Natural killer cell (primary cell): ENCODE measurements around the gene STMN1. TPM values are rescaled to one million over a fixed set of nuclear protein-coding genes. Genes with fewer than 3 reads are reported as not detected.

Experiments used
- ATAC-seq, 3 donors: fragments of 150-1000 bp in 2 of 3; fragments of 200-7000 bp in 1 of 3; cut with Tn5 transposase; 1 replicate in 1 of 3; 2 replicates in 2 of 3; pipeline ENCODE4 v1.10.0; 2021; ENCODE audit warnings: mild to moderate bottlenecking in 2 of 3, moderate library complexity in 2 of 3
- DNase-seq, 2 donors: peaks; one replicate each; pipeline versions ENCODE4 v3.0.0 to v3.0.0-alpha.2; 2013 to 2021; ENCODE audit warnings: mixed read lengths in 1 of 2
- H3K27ac ChIP-seq: one replicate; pipeline ENCODE4 v1.5.1; 2013; ENCODE audit warnings: mild to moderate bottlenecking, low read length
- H3K27me3 ChIP-seq: one replicate; pipeline ENCODE4 v1.6.1; 2013; ENCODE audit warnings: low read length; ENCODE audit not compliant: control insufficient read depth, insufficient read depth
- H3K36me3 ChIP-seq: one replicate; pipeline ENCODE4 v1.6.1; 2013; ENCODE audit warnings: low read length; ENCODE audit not compliant: control insufficient read depth, insufficient read depth
- H3K4me1 ChIP-seq: one replicate; pipeline ENCODE4 v1.6.1; 2013; ENCODE audit warnings: low read length; ENCODE audit not compliant: control insufficient read depth, insufficient read depth
- H3K4me3 ChIP-seq: one replicate; pipeline ENCODE4 v1.5.1; 2013; ENCODE audit warnings: low read length
- H3K9me3 ChIP-seq: one replicate; pipeline ENCODE4 v1.6.1; 2013; ENCODE audit warnings: low read length; ENCODE audit not compliant: control insufficient read depth, insufficient read depth
- H3K27ac Mint-ChIP-seq, 2 donors: one replicate each; pipeline ENCODE4 v1.8.0; 2022; ENCODE audit warnings: mild to moderate bottlenecking in 2 of 2, mixed read lengths in 2 of 2, moderate library complexity in 1 of 2
- H3K27me3 Mint-ChIP-seq, 2 donors: one replicate each; pipeline ENCODE4 v1.8.0; 2022; ENCODE audit warnings: low read depth in 2 of 2, mixed read lengths in 2 of 2
- H3K36me3 Mint-ChIP-seq: one replicate; pipeline ENCODE4 v1.8.0; 2022; ENCODE audit warnings: mixed read lengths
- H3K4me1 Mint-ChIP-seq, 2 donors: one replicate each; pipeline ENCODE4 v1.8.0; 2022; ENCODE audit warnings: mixed read lengths in 2 of 2
- H3K4me3 Mint-ChIP-seq: one replicate; pipeline ENCODE4 v1.8.0; 2022; ENCODE audit warnings: mild to moderate bottlenecking, moderate library complexity, mixed read lengths
- H3K9me3 Mint-ChIP-seq, 2 donors: one replicate each; pipeline ENCODE4 v1.8.0; 2022; ENCODE audit warnings: mixed read lengths in 2 of 2
- WGBS: methylation state at CpG from one replicate; pipeline ENCODE4 v1.1.7; 2013; ENCODE audit warnings: missing lambda C conversion rate; ENCODE audit not compliant: insufficient coverage; 5-methylcytosine and 5-hydroxymethylcytosine counted together
- intact Hi-C: fragments of 100-400 bp; cut with micrococcal nuclease; formaldehyde crosslinking; loops from one replicate; pipeline ENCODE4 v1.14.2; 2022
- total RNA-seq, 4 donors: library from RNA; stranded (reverse); fragments of 120-200 nt in 1 of 4; gene quantifications; one replicate each; pipeline versions ENCODE4 v1.2.3 to v1.2.4, GENCODE V29; 2013 to 2022
- TF ChIP-seq, protein P1 (sequence below): fragments of 200-600 bp; IDR thresholded peaks from one replicate; pipeline ENCODE4 v1.8.0; 2022; ENCODE audit warnings: antibody characterized with exemption

Gene STMN1
- total RNA-seq, 3 donors from 2014 or later (not counting 1 experiment from before 2014, with no cell fraction given) = 26.6 to 41.0 (median 35.2) TPM

GRCh38 chr1:25952841-25953401 lies 46.7 kb upstream of the STMN1 start:
- no peak for ATAC-seq
- Histone ChIP-seq H3K27ac (no peak overlapping the region), H3K9me3 (no peaks in the 10 kb centered on the region), H3K4me3 (no peak overlapping the region), H3K27me3 (no peaks in the 10 kb centered on the region), H3K4me1 (no peaks in the 10 kb centered on the region), H3K36me3 (peaks cover 4% of the 10 kb centered on the region)
- Mint-ChIP-seq H3K27me3 (no peaks in the 10 kb centered on the region), H3K36me3 (peaks cover under 1% of the 10 kb centered on the region), H3K9me3 (no peaks in the 10 kb centered on the region), H3K27ac (no peak overlapping the region), H3K4me3 (no peak overlapping the region), H3K4me1 (peaks cover 19 to 26% of the 10 kb centered on the region in 2 donors)
- 96% methylated on average over 3 of the region's 4 CpGs for WGBS
- TF ChIP-seq, protein P1, sequence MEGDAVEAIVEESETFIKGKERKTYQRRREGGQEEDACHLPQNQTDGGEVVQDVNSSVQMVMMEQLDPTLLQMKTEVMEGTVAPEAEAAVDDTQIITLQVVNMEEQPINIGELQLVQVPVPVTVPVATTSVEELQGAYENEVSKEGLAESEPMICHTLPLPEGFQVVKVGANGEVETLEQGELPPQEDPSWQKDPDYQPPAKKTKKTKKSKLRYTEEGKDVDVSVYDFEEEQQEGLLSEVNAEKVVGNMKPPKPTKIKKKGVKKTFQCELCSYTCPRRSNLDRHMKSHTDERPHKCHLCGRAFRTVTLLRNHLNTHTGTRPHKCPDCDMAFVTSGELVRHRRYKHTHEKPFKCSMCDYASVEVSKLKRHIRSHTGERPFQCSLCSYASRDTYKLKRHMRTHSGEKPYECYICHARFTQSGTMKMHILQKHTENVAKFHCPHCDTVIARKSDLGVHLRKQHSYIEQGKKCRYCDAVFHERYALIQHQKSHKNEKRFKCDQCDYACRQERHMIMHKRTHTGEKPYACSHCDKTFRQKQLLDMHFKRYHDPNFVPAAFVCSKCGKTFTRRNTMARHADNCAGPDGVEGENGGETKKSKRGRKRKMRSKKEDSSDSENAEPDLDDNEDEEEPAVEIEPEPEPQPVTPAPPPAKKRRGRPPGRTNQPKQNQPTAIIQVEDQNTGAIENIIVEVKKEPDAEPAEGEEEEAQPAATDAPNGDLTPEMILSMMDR = no peak
- intact Hi-C loops = no loop called here
- DNase-seq = no peak

- WGBS = 98% methylated on average over 4 of the region's 4 CpGs
These were observed 42.4 kb upstream of the STMN1 start for GRCh38 chr1:25948641-25949040.

GRCh38 chr1:25947027-25947426 lies 40.8 kb upstream of the STMN1 start:
- no peak overlapping the region for H3K4me3 ChIP-seq
- no peak overlapping the region for H3K4me3 Mint-ChIP-seq
- no peaks in the 10 kb centered on the region for H3K27me3 Mint-ChIP-seq
- H3K36me3 Mint-ChIP-seq = peaks cover 15% of the 10 kb centered on the region
- TF ChIP-seq, protein P1 = no peak
- H3K36me3 ChIP-seq = no peaks in the 10 kb centered on the region
- H3K4me1 ChIP-seq = no peaks in the 10 kb centered on the region
- peaks cover 14% of the 10 kb centered on the region for H3K9me3 ChIP-seq
- no peak overlapping the region for H3K27ac ChIP-seq
- intact Hi-C loops = no loop called here
- no peak overlapping the region for H3K27ac Mint-ChIP-seq
- H3K4me1 Mint-ChIP-seq = no peaks in the 10 kb centered on the region
- H3K9me3 Mint-ChIP-seq = peaks cover 5 to 7% of the 10 kb centered on the region in 2 donors
- H3K27me3 ChIP-seq = no peaks in the 10 kb centered on the region
- DNase-seq (no peak), ATAC-seq (no peak)
- WGBS = 86% methylated on average over 1 of the region's 2 CpGs

More at GRCh38 chr1:25948641-25949040, 42.4 kb upstream of the STMN1 start:
- Histone ChIP-seq H3K27me3 (no peaks in the 10 kb centered on the region), H3K4me1 (no peaks in the 10 kb centered on the region), H3K27ac (no peak overlapping the region), H3K4me3 (no peak overlapping the region), H3K9me3 (peaks cover 8% of the 10 kb centered on the region), H3K36me3 (no peaks in the 10 kb centered on the region)
- DNase-seq = no peak
- no peak for ATAC-seq
- H3K4me1 Mint-ChIP-seq = peaks cover 0 to 7% of the 10 kb centered on the region in 2 donors
- peaks cover under 1% of the 10 kb centered on the region for H3K36me3 Mint-ChIP-seq
- intact Hi-C loops = no loop called here
- peaks cover 0 to 2% of the 10 kb centered on the region in 2 donors for H3K9me3 Mint-ChIP-seq
- no peak overlapping the region for H3K4me3 Mint-ChIP-seq
- TF ChIP-seq, protein P1 = no peak
- H3K27ac Mint-ChIP-seq = no peak overlapping the region
- H3K27me3 Mint-ChIP-seq = no peaks in the 10 kb centered on the region

- H3K4me1 Mint-ChIP-seq = no peaks in the 10 kb centered on the region
- intact Hi-C loops = no loop called here
- TF ChIP-seq, protein P1 = no peak
- H3K4me3 ChIP-seq = no peak overlapping the region
- H3K4me3 Mint-ChIP-seq = no peak overlapping the region
- no peak overlapping the region for H3K27ac ChIP-seq
- no peaks in the 10 kb centered on the region for H3K36me3 ChIP-seq
- H3K9me3 Mint-ChIP-seq = peaks cover 5 to 7% of the 10 kb centered on the region in 2 donors
- peaks cover 14% of the 10 kb centered on the region for H3K9me3 ChIP-seq
- H3K4me1 ChIP-seq = no peaks in the 10 kb centered on the region
- no peaks in the 10 kb centered on the region for H3K27me3 Mint-ChIP-seq
- no peak overlapping the region for H3K27ac Mint-ChIP-seq
- H3K27me3 ChIP-seq = no peaks in the 10 kb centered on the region
- H3K36me3 Mint-ChIP-seq = peaks cover 15% of the 10 kb centered on the region
- no peak for ATAC-seq
- no peak for DNase-seq
- 91% methylated on average over 5 of the region's 5 CpGs for WGBS
These were observed 39.5 kb upstream of the STMN1 start for GRCh38 chr1:25945761-25946160.
